Neural cell (in vitro differentiated cells): ENCODE results near the gene PDK2. TPM values are rescaled to one million over a fixed set of nuclear protein-coding genes. Genes with fewer than 3 reads are reported as not detected.

ENCODE experiments used
- H2AFZ ChIP-seq: fragments of 200-600, 300-800 bp; sonication (generic), shearing (Covaris generic); 2 replicates; pipeline ENCODE4 v1.6.0; 2014; ENCODE audit warnings: low read depth, mild to moderate bottlenecking, antibody characterized with exemption, low read length, moderate library complexity
- H3F3A ChIP-seq: fragments of 200-600 bp; shearing (Covaris generic); 2 replicates; pipeline ENCODE4 v1.6.1; 2016; ENCODE audit warnings: mild to moderate bottlenecking, moderate library complexity, mixed read lengths, antibody characterized with exemption, low read length; ENCODE audit not compliant: insufficient read depth, poor library complexity, severe bottlenecking
- H3K27ac ChIP-seq: fragments of 200-600, 300-800 bp; sonication (generic), shearing (Covaris generic); 2 replicates; pipeline ENCODE4 v1.5.1; 2014; ENCODE audit warnings: mild to moderate bottlenecking, low read length, moderate library complexity
- H3K27me3 ChIP-seq: fragments of 300-800, 200-600 bp; sonication (generic), shearing (Covaris generic); 2 replicates; pipeline ENCODE4 v1.6.0; 2014; ENCODE audit warnings: mild to moderate bottlenecking, low read depth, low read length, moderate library complexity; ENCODE audit not compliant: insufficient read depth
- H3K36me3 ChIP-seq: fragments of 300-800, 200-600 bp; sonication (generic), shearing (Covaris generic); 2 replicates; pipeline ENCODE4 v1.5.1; 2014; ENCODE audit warnings: mild to moderate bottlenecking, antibody characterized with exemption, low read length, moderate library complexity; ENCODE audit not compliant: insufficient read depth
- H3K4me2 ChIP-seq: fragments of 300-800, 200-600 bp; sonication (generic), shearing (Covaris generic); 2 replicates; pipeline ENCODE4 v1.6.0; 2014; ENCODE audit warnings: mild to moderate bottlenecking, low read length
- H3K4me3 ChIP-seq: fragments of 300-800, 200-600 bp; sonication (generic), shearing (Covaris generic); 2 replicates; pipeline ENCODE4 v1.5.1; 2014; ENCODE audit warnings: mild to moderate bottlenecking, low read length, moderate library complexity
- H3K79me2 ChIP-seq: fragments of 200-600 bp; shearing (Covaris generic); replicated peaks from 2 replicates; pipeline ENCODE4 v1.6.0; 2014; ENCODE audit warnings: mild to moderate bottlenecking, low read length, moderate library complexity; ENCODE audit not compliant: insufficient read depth
- H3K9ac ChIP-seq: fragments of 300-800, 200-600 bp; sonication (generic), shearing (Covaris generic); 2 replicates; pipeline ENCODE4 v1.6.1; 2016; ENCODE audit warnings: mild to moderate bottlenecking, low read length, mixed read lengths
- H3K9me2 ChIP-seq: fragments of 200-600 bp; shearing (Covaris generic); 2 replicates; pipeline ENCODE4 v1.6.1; 2016; ENCODE audit warnings: mild to moderate bottlenecking, low read length, mixed read lengths; ENCODE audit not compliant: insufficient read depth
- H3K9me3 ChIP-seq: fragments of 200-600, 300-800 bp; sonication (generic), shearing (Covaris generic); 2 replicates; pipeline ENCODE4 v1.6.1; 2016; ENCODE audit warnings: mild to moderate bottlenecking, mixed run types, low read length, moderate library complexity, mixed read lengths
- H4K20me1 ChIP-seq: fragments of 200-600 bp; shearing (Covaris generic); 2 replicates; pipeline ENCODE4 v1.6.1; 2016; ENCODE audit warnings: mild to moderate bottlenecking, mixed run types; ENCODE audit not compliant: insufficient read depth
- EP300 ChIP-seq: fragments of 450-650 bp; conservative IDR thresholded peaks from 2 replicates; pipeline ENCODE4 v1.6.1; 2014; ENCODE audit warnings: antibody characterized with exemption, mild to moderate bottlenecking, moderate library complexity; ENCODE audit not compliant: poor library complexity, severe bottlenecking
- EZH2 ChIP-seq: fragments of 200-600, 300-800 bp; shearing (Covaris generic), sonication (generic); IDR thresholded peaks from 2 replicates; pipeline ENCODE4 v1.6.1; 2014; ENCODE audit warnings: antibody characterized with exemption, low read length, borderline replicate concordance, mild to moderate bottlenecking; ENCODE audit not compliant: insufficient read depth, poor library complexity, severe bottlenecking
- MXI1 ChIP-seq: fragments of 450-650 bp; conservative IDR thresholded peaks from 2 replicates; pipeline ENCODE4 v1.6.1; 2014; ENCODE audit warnings: antibody characterized with exemption, mild to moderate bottlenecking; ENCODE audit not compliant: poor library complexity, severe bottlenecking
- POLR2AphosphoS5 ChIP-seq: IDR thresholded peaks from 2 replicates; pipeline ENCODE4 v1.6.1; 2012
- RAD21 ChIP-seq: fragments of 450-650 bp; conservative IDR thresholded peaks from 2 replicates; pipeline ENCODE4 v1.6.1; 2014; ENCODE audit warnings: antibody characterized with exemption, mild to moderate bottlenecking, moderate library complexity
- SMC3 ChIP-seq: fragments of 450-650 bp; conservative IDR thresholded peaks from 2 replicates; pipeline ENCODE4 v1.6.1; 2014; ENCODE audit warnings: antibody characterized with exemption, mild to moderate bottlenecking, moderate library complexity; ENCODE audit not compliant: poor library complexity
- TAF1 ChIP-seq: IDR thresholded peaks from 2 replicates; pipeline ENCODE4 v1.6.1; 2012; ENCODE audit warnings: low read depth
- polyA plus RNA-seq: library from polyadenylated mRNA; depleted of rRNA; stranded (reverse); fragments of >200 nt; gene quantifications from 2 replicates; pipeline ENCODE4 v1.2.3, GENCODE V29; 2014
- TF ChIP-seq, protein P1 (sequence below): IDR thresholded peaks from 2 replicates; pipeline ENCODE4 v1.6.1; 2012; ENCODE audit warnings: borderline replicate concordance
- TF ChIP-seq, protein P2 (sequence below): fragments of 450-650 bp; IDR thresholded peaks from 2 replicates; pipeline ENCODE4 v1.5.1; 2014; ENCODE audit warnings: antibody characterized with exemption, mild to moderate bottlenecking, moderate library complexity; ENCODE audit not compliant: poor library complexity, severe bottlenecking

PDK2 gene
- polyA plus RNA-seq, 1 donor from 2014 or later, result 36.2 TPM

DNA sequence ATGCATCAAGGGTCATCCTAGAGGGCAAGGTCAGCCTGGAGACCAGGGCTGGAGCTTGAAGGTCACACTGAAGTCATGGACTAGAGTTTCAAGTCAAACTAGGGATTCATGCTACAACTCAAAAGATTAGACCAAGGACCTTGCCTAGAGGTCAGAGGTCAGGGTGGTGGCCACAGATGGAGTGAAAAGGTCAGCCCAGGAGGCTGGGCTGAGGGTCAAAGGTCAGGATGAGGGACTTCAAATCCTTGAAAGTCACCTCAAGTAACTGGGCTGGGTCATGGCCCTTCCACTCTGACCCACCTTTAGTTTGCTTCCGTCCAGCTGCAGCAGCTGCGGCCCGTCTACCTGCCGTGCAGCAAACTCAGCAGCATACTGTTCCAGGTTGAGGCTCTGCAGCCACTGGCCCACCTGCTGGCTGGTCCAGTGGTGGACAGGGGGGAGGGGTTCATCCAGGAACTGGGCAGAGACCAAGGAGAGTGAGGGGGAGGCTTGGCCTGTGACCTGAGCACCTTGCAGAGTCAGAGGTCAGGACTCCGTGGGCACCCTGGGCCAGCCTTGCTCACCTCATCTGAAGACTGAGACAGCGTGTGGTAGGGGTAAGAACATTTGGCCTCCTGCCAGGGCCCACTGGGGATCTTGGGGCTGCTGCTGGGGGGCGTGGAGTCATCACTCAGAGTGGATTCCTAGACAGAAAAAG, 18.6 kb downstream of the PDK2 start:
- no peak overlapping the region for H3K9ac ChIP-seq
- H3K27ac ChIP-seq, result no peak overlapping the region
- no peaks in the 10 kb centered on the region for H3K27me3 ChIP-seq
- H3K9me3 ChIP-seq, result no peaks in the 10 kb centered on the region
- no peaks in the 10 kb centered on the region for H3F3A ChIP-seq
- no peak for TF ChIP-seq SMC3
- TF ChIP-seq TAF1, result no peak
- no peak for TF ChIP-seq MXI1
- TF ChIP-seq, protein P1, sequence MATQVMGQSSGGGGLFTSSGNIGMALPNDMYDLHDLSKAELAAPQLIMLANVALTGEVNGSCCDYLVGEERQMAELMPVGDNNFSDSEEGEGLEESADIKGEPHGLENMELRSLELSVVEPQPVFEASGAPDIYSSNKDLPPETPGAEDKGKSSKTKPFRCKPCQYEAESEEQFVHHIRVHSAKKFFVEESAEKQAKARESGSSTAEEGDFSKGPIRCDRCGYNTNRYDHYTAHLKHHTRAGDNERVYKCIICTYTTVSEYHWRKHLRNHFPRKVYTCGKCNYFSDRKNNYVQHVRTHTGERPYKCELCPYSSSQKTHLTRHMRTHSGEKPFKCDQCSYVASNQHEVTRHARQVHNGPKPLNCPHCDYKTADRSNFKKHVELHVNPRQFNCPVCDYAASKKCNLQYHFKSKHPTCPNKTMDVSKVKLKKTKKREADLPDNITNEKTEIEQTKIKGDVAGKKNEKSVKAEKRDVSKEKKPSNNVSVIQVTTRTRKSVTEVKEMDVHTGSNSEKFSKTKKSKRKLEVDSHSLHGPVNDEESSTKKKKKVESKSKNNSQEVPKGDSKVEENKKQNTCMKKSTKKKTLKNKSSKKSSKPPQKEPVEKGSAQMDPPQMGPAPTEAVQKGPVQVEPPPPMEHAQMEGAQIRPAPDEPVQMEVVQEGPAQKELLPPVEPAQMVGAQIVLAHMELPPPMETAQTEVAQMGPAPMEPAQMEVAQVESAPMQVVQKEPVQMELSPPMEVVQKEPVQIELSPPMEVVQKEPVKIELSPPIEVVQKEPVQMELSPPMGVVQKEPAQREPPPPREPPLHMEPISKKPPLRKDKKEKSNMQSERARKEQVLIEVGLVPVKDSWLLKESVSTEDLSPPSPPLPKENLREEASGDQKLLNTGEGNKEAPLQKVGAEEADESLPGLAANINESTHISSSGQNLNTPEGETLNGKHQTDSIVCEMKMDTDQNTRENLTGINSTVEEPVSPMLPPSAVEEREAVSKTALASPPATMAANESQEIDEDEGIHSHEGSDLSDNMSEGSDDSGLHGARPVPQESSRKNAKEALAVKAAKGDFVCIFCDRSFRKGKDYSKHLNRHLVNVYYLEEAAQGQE, result no peak
- TF ChIP-seq EZH2, result no peak
- no peak for TF ChIP-seq POLR2AphosphoS5
- TF ChIP-seq RAD21, result no peak
- TF ChIP-seq EP300, result no peak
- H3K4me3 ChIP-seq, result no peak overlapping the region
- no peaks in the 10 kb centered on the region for H3K79me2 ChIP-seq
- no peaks in the 10 kb centered on the region for H4K20me1 ChIP-seq
- H3K9me2 ChIP-seq, result no peaks in the 10 kb centered on the region
- peaks cover 7% of the 10 kb centered on the region for H3K36me3 ChIP-seq
- H2AFZ ChIP-seq, result no peak overlapping the region
- no peak overlapping the region for H3K4me2 ChIP-seq

DNA sequence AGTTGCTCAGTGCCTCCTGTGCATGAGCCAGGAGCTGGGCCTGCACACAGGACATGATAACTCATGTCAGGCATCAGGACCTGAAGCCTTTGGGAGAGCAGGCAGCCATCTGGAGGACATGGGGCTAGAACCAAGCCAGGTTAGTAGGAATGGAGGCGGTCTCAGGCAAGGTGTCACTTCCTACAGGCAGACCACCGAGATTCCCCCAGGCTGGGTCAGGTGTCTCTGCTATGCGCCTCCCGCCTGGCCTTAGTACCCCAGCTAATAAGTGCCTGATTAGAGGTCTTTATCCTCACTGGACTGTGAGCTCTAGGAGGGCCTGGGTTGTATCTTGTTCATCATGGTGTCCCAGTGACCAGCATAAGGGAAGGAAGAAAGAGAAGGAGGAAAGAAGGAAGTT, 19.2 kb downstream of the PDK2 start:
- TF ChIP-seq RAD21, result no peak
- TF ChIP-seq, protein P1, result no peak
- TF ChIP-seq EP300, result no peak
- TF ChIP-seq EZH2, result no peak
- TF ChIP-seq TAF1, result no peak
- TF ChIP-seq, protein P2, sequence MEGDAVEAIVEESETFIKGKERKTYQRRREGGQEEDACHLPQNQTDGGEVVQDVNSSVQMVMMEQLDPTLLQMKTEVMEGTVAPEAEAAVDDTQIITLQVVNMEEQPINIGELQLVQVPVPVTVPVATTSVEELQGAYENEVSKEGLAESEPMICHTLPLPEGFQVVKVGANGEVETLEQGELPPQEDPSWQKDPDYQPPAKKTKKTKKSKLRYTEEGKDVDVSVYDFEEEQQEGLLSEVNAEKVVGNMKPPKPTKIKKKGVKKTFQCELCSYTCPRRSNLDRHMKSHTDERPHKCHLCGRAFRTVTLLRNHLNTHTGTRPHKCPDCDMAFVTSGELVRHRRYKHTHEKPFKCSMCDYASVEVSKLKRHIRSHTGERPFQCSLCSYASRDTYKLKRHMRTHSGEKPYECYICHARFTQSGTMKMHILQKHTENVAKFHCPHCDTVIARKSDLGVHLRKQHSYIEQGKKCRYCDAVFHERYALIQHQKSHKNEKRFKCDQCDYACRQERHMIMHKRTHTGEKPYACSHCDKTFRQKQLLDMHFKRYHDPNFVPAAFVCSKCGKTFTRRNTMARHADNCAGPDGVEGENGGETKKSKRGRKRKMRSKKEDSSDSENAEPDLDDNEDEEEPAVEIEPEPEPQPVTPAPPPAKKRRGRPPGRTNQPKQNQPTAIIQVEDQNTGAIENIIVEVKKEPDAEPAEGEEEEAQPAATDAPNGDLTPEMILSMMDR, result no peak
- peaks cover 4% of the 10 kb centered on the region for H3K36me3 ChIP-seq
- no peak overlapping the region for H3K9ac ChIP-seq

More for the DNA sequence above, 19.2 kb downstream of the PDK2 start:
- H3K27ac ChIP-seq, result no peak overlapping the region
- no peaks in the 10 kb centered on the region for H3K27me3 ChIP-seq
- H3K4me2 ChIP-seq, result no peak overlapping the region
- no peaks in the 10 kb centered on the region for H3F3A ChIP-seq
- no peak overlapping the region for H2AFZ ChIP-seq
- no peaks in the 10 kb centered on the region for H3K9me2 ChIP-seq
- H3K79me2 ChIP-seq, result no peaks in the 10 kb centered on the region
- no peak overlapping the region for H3K4me3 ChIP-seq
- no peaks in the 10 kb centered on the region for H4K20me1 ChIP-seq
- no peaks in the 10 kb centered on the region for H3K9me3 ChIP-seq
